ENCODE results near the gene FAM222A. TPM values are rescaled to one million over a fixed set of nuclear protein-coding genes. Genes with fewer than 3 reads are reported as not detected.

Gene FAM222A
- total RNA-seq, 2 donors from 2014 or later = 1.3 to 2.0 TPM

DNA sequence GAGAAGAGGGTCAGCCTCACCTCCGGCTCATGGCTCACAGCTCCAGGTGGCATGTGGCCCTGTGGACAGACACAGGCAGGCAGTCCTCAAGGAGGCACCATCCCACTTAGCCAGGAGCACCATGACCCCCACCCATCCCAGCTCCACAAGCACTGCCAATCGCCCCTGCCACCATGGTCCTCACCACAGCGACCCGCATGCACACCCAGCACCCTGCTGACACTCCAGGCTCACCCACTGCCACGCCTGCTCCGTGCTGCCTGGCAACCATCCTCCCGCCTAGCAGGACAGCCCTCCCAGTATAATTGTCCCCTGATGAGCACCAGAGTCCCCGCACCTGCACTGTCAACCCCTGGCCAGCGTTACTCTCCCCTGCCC lies 68.7 kb downstream of the FAM222A start:
- ATAC-seq (no peak), DNase-seq (no peak)
- no peaks in the 10 kb centered on the region for H3K9me3 ChIP-seq (ENCODE audit: control insufficient read depth, low read length, poor library complexity, severe bottlenecking)
- H3K27me3 Mint-ChIP-seq = peaks cover 8% of the 10 kb centered on the region
- H3K36me3 Mint-ChIP-seq (ENCODE audit: low read depth) = no peaks in the 10 kb centered on the region
- H3K27ac Mint-ChIP-seq = no peak overlapping the region
- no peak overlapping the region for H3K4me3 Mint-ChIP-seq
- peaks cover 5% of the 10 kb centered on the region for H3K4me1 Mint-ChIP-seq

DNA sequence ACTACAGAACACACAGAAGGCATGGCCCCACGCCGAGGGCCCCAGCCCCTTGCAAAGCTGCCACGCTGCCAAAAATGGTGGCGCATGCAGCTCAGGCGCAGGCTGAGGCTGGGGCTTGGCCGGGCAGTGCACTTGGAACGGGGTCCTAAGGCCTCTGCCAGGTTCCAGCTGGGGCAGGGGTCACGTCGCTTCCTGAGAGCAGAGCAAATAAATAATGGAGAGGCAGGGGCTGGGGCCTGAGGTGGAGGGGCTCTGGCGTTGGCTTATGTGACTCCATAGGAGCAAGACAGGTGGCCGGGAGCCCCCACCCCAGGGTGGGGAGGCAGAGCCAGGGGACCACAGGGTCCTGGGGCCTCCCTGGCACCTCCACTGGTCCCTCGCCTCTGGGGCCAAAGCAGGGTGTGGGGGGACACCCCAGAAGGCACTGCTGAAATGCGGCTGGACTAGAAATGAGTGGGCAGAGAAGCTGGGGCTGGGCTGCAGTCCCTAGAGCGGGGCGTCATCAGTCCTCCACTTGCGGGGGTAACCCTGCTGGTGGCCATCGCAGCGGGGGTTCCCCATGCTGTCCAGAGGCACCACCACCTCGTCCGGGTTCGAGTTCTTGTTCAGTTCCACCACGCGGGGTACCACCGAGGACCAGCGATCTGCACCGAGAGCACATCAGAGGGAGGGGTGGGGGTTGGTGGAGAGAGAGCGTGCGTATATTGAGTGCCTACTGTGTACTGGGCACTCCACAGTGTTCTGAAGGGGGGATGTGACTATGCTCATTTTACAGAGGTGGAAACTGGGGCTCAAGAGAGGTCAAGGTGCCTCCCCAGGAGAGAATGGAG lies 69.7 kb downstream of the FAM222A start:
- DNase-seq = no peak
- ATAC-seq = no peak
- H3K4me3 Mint-ChIP-seq = no peak overlapping the region
- H3K4me1 Mint-ChIP-seq = no peaks in the 10 kb centered on the region
- H3K36me3 Mint-ChIP-seq (ENCODE audit: low read depth) = no peaks in the 10 kb centered on the region
- H3K27me3 Mint-ChIP-seq = peaks cover 15% of the 10 kb centered on the region
- no peak overlapping the region for H3K27ac Mint-ChIP-seq
- no peaks in the 10 kb centered on the region for H3K9me3 ChIP-seq (ENCODE audit: control insufficient read depth, low read length, poor library complexity, severe bottlenecking)

DNA sequence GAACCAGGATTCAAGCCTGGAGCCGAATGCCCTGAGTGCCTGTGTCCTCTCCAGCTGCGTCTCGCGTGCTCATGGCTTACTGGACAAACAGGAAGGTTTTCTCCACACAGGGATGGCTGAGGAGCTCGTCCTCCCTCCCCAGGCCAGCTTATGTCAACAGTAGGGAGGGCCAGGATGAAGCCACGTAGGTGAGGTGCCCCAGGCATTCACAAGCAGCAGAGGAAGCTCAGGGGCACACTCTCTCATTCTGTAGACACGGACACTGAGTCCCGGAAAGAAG lies 70.3 kb downstream of the FAM222A start:
- Mint-ChIP-seq H3K27me3 (peaks cover 20% of the 10 kb centered on the region), H3K4me1 (no peaks in the 10 kb centered on the region), H3K4me3 (no peak overlapping the region), H3K27ac (no peak overlapping the region), H3K36me3 (ENCODE audit: low read depth) (no peaks in the 10 kb centered on the region)
- no peak for ATAC-seq
- H3K9me3 ChIP-seq (ENCODE audit: control insufficient read depth, low read length, poor library complexity, severe bottlenecking) = no peaks in the 10 kb centered on the region
- no peak for DNase-seq

DNA sequence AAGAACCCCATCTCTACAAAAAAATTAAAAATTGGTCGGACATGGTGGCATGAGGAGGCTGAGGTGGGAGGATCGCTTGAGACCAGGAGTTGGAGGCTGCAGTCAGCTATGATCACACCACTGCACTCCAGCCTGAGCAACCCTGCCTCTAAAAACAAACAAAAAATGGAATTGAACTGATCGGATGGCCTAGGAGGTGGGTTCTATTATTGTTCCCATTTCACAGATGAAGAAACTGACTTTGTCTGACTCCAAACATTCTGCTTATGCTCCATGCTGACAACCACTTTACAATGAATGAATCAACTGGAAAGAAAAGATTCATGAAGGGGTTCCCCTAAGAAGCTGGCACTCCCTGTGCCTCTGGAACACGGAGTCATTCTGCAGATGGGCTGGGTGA lies 72.2 kb downstream of the FAM222A start:
- DNase-seq = no peak
- H3K9me3 ChIP-seq (ENCODE audit: control insufficient read depth, low read length, poor library complexity, severe bottlenecking) = no peaks in the 10 kb centered on the region
- no peak overlapping the region for H3K4me3 Mint-ChIP-seq
- H3K36me3 Mint-ChIP-seq (ENCODE audit: low read depth) = no peaks in the 10 kb centered on the region
- no peaks in the 10 kb centered on the region for H3K4me1 Mint-ChIP-seq
- peaks cover 36% of the 10 kb centered on the region for H3K27me3 Mint-ChIP-seq
- ATAC-seq = no peak
- H3K27ac Mint-ChIP-seq = no peak overlapping the region

DNA sequence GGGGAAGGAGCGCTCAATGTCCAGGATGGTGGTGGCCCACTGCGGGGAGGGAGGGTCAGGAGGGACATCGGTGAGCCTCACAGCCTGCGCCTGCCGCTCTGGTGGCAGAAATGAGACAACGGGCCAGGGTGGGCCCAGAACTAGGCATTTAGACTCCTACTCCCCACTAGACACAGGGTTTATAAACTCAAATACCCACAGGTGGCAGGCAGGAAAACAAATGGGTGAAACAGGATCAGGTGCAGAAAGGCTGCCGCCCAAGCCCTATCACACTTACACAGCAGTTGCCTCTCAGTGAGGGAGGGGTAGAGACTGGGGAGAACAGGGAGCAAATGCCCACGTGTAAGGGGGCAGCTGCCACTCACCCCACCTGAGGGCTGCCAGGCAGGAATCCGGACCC lies 73.2 kb downstream of the FAM222A start:
- H3K4me3 Mint-ChIP-seq = no peak overlapping the region
- peaks cover 37% of the 10 kb centered on the region for H3K27me3 Mint-ChIP-seq
- no peaks in the 10 kb centered on the region for H3K4me1 Mint-ChIP-seq
- no peaks in the 10 kb centered on the region for H3K36me3 Mint-ChIP-seq (ENCODE audit: low read depth)
- H3K27ac Mint-ChIP-seq = no peak overlapping the region
- no peak for ATAC-seq
- H3K9me3 ChIP-seq (ENCODE audit: control insufficient read depth, low read length, poor library complexity, severe bottlenecking) = no peaks in the 10 kb centered on the region
- DNase-seq = no peak

DNA sequence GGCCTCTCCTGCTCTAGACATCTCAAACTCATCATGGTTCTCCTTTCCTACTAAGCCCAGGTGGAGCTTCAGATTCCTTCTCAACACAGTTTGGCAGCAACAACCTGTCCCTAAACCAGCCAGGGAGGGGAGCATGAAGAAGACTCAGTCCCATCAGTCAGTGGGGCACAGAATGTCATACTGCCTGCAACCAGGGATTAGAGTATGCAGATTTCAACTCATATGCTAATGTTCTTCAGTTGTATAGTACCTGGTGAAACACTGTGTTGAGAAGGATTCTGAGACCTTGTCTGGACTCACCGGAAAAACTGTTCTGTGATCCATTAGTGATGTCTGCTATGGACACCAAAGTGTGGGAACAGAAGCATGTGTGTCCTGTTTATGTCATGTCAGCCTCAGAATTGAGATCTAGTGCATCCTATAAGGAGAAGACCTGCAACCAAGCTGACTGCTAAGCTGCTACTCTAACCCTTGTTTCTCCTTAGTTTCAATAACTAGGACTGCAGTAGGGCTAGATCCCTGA lies 76.0 kb downstream of the FAM222A start:
- no peaks in the 10 kb centered on the region for H3K36me3 Mint-ChIP-seq (ENCODE audit: low read depth)
- no peak for DNase-seq
- no peak overlapping the region for H3K4me3 Mint-ChIP-seq
- no peak for ATAC-seq
- H3K9me3 ChIP-seq (ENCODE audit: control insufficient read depth, low read length, poor library complexity, severe bottlenecking) = no peaks in the 10 kb centered on the region
- no peaks in the 10 kb centered on the region for H3K4me1 Mint-ChIP-seq
- H3K27ac Mint-ChIP-seq = no peak overlapping the region
- peaks cover 62% of the 10 kb centered on the region for H3K27me3 Mint-ChIP-seq

DNA sequence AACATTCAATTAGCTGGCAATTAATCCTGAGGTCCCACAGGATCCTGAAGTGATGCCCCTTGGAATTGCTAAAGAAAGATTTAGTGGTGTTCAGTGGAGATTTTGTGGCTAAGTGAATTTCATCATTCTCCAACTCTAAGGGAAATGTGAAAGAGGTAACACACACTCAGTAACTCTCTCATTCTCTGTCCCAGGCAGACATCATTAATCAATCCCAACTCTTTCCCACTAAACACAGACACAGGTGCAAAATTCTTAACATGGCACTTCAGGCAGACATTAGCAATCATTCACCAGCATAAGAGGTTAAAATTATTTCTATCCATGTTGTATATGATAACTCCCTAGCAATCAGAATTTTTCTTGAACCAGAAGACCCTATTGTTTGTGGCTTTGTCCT lies 79.4 kb downstream of the FAM222A start:
- no peaks in the 10 kb centered on the region for H3K9me3 ChIP-seq (ENCODE audit: control insufficient read depth, low read length, poor library complexity, severe bottlenecking)
- no peaks in the 10 kb centered on the region for H3K36me3 Mint-ChIP-seq (ENCODE audit: low read depth)
- no peak for ATAC-seq
- H3K4me1 Mint-ChIP-seq = no peaks in the 10 kb centered on the region
- H3K27ac Mint-ChIP-seq = no peak overlapping the region
- no peak overlapping the region for H3K4me3 Mint-ChIP-seq
- no peak for DNase-seq
- peaks cover 52% of the 10 kb centered on the region for H3K27me3 Mint-ChIP-seq

DNA sequence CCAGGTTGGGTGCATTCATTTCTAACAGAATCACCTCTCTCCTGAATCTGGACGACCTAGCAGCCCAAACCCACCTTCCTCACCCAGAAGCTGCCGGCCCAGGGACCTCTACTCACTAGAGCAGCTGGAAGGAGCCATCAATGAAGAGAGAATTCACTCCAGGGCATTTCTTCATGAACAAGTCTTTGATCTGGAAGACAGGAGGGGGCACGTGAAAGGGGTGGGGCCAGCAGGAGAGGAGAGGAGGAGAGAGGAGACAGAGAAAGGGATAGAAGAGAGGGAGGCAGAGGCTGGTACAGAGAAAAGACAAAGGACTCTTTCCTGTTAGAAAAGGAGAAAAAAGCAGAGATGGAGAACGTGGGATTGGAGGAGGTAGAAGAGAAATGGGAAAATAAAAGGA lies 79.8 kb downstream of the FAM222A start:
- Mint-ChIP-seq H3K27me3 (peaks cover 48% of the 10 kb centered on the region), H3K27ac (no peak overlapping the region), H3K4me3 (no peak overlapping the region), H3K36me3 (ENCODE audit: low read depth) (no peaks in the 10 kb centered on the region), H3K4me1 (no peaks in the 10 kb centered on the region)
- no peaks in the 10 kb centered on the region for H3K9me3 ChIP-seq (ENCODE audit: control insufficient read depth, low read length, poor library complexity, severe bottlenecking)
- DNase-seq (no peak), ATAC-seq (no peak)

DNA sequence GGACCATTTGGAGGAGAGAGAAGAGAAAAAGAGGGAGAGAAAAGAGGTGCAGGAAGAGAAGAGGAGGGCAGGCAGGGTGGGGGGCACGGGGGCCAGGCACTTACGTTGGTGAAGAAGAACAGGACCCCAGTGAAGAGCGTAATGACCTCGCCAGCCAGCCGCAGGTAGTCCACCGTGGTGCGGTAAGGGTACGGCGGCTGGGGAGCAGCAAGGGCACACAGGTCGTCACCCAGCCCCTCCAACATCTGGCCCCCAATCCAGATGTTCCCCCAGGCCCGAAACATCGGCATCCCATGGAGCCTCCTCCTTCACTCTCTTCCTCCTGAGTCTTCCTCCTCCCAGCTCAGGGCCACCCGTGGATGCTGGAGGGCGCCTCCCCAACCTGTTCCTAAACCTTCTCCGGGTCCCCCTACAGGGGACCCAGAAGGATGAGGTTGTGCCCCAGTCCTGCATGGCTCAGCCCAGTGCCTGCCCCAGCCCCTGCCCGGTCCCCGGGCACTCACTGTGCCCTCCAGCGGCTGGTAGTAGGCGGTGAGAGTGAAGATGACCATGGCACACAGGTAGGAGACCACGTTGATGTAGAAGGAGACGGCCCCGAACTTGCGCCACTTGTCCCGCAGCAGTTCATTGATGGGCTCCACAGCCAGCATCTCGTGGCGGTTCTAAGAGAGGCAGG lies 80.3 kb downstream of the FAM222A start:
- Mint-ChIP-seq H3K4me1 (no peaks in the 10 kb centered on the region), H3K27me3 (peaks cover 42% of the 10 kb centered on the region), H3K4me3 (no peak overlapping the region), H3K36me3 (ENCODE audit: low read depth) (no peaks in the 10 kb centered on the region), H3K27ac (no peak overlapping the region)
- DNase-seq = no peak
- ATAC-seq = no peak
- no peaks in the 10 kb centered on the region for H3K9me3 ChIP-seq (ENCODE audit: control insufficient read depth, low read length, poor library complexity, severe bottlenecking)

DNA sequence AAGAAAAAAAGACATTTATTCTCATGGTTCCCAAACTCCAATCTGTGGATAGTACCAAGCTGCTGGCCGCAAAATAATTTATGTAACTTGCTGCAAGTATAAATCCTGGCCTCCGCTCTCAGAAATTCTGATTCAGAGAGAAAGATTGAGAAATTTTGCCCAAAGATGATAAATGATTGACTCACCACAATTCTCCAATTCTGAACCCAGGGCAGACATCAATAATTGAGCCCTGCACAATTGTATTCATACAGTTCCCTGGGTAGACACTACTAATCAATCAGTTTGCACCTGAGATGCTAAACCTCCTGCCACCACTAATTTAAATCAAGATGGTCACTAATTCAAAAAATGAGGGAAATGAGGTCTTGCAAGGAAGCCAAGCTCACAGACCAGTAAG lies 81.4 kb downstream of the FAM222A start:
- ATAC-seq (no peak), DNase-seq (no peak)
- Mint-ChIP-seq H3K4me1 (no peaks in the 10 kb centered on the region), H3K27me3 (peaks cover 35% of the 10 kb centered on the region), H3K27ac (no peak overlapping the region), H3K36me3 (ENCODE audit: low read depth) (no peaks in the 10 kb centered on the region), H3K4me3 (no peak overlapping the region)
- no peaks in the 10 kb centered on the region for H3K9me3 ChIP-seq (ENCODE audit: control insufficient read depth, low read length, poor library complexity, severe bottlenecking)

DNA sequence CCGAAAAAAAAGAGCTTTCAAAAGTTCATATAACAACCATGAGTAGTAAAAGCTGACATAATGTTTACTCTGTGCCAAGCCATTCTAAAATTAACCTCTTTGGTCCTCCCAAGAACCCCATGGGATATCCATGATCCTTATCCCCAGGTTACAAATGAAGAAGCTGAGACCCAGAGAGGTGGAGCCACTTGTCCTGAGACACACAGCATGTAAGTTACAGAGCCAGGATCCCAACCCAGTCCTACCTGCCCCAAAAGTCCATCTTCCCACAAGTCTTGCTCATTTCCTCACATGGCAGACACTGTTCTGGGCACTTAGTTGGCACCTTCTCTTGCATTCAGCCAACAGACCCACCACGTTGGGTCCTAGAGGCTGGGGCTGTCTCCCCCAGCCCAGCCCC lies 82.4 kb downstream of the FAM222A start:
- no peak overlapping the region for H3K4me3 Mint-ChIP-seq
- H3K27ac Mint-ChIP-seq = no peak overlapping the region
- ATAC-seq (no peak), DNase-seq (no peak)
- H3K36me3 Mint-ChIP-seq (ENCODE audit: low read depth) = no peaks in the 10 kb centered on the region
- peaks cover 26% of the 10 kb centered on the region for H3K27me3 Mint-ChIP-seq
- no peaks in the 10 kb centered on the region for H3K4me1 Mint-ChIP-seq
- no peaks in the 10 kb centered on the region for H3K9me3 ChIP-seq (ENCODE audit: control insufficient read depth, low read length, poor library complexity, severe bottlenecking)

DNA sequence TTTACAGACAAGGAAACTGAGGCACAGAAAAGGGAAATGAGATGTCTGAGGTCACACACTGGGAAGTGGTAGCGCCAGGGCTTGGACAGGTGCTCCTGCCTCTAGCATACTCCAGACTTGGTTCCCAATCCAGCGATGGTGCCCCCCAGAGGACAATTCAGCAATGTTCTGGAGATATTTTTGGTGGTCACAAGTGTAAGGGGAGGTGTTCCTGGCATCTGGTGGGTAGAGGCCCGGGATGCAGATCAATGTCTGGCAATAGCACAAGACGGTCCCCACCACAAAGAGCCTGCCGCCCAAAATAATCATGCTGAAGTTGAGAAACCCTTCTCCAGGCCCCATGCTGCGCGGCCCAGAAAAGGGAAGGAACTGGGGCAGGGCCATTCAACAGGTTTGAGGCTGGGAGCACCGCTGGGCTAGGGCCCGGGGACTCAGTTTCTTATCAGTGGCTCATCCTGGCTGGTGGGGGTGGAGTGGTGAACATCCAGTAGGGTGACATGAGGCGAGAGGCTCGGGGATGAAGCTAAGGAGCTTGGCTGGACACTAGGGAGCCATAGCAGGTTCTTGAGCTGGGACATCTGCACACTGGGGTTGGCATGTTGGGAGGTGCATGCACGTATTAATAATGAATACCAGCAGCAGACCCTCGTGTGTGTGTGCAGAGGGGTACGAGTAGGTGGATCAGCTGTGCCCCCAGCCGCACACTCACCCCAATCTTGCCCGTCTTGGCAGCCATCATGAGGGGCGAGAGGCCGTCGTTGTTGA lies 84.5 kb downstream of the FAM222A start:
- DNase-seq (no peak), ATAC-seq (no peak)
- no peak overlapping the region for H3K4me3 Mint-ChIP-seq
- H3K27ac Mint-ChIP-seq = no peak overlapping the region
- H3K27me3 Mint-ChIP-seq = peaks cover 21% of the 10 kb centered on the region
- no peaks in the 10 kb centered on the region for H3K36me3 Mint-ChIP-seq (ENCODE audit: low read depth)
- no peaks in the 10 kb centered on the region for H3K9me3 ChIP-seq (ENCODE audit: control insufficient read depth, low read length, poor library complexity, severe bottlenecking)
- no peaks in the 10 kb centered on the region for H3K4me1 Mint-ChIP-seq

DNA sequence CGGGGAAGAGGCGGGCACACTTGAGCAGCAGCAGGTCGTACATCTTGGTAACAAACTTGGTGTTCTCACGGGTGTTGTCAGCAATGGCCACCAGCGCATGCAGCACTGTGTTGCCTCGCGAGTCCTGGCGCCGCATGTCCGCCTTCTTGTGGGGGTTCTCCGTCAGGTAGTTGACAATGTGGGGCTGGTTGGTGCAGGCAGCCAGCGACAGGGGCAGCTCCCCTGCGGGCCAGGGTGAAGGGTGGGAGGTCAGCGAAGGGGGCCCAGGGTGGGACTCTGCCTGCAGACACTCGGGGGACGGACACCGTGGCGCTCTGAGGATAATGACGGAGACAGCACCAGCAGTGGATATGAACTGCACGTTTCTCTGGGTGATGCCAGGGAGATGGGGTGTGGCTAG lies 85.1 kb downstream of the FAM222A start:
- H3K27ac Mint-ChIP-seq = no peak overlapping the region
- ATAC-seq (no peak), DNase-seq (no peak)
- no peaks in the 10 kb centered on the region for H3K9me3 ChIP-seq (ENCODE audit: control insufficient read depth, low read length, poor library complexity, severe bottlenecking)
- peaks cover 16% of the 10 kb centered on the region for H3K27me3 Mint-ChIP-seq
- no peaks in the 10 kb centered on the region for H3K4me1 Mint-ChIP-seq
- no peaks in the 10 kb centered on the region for H3K36me3 Mint-ChIP-seq (ENCODE audit: low read depth)
- no peak overlapping the region for H3K4me3 Mint-ChIP-seq
